ENCODE measurements around the gene FMO4.
"Not testable (repeated sequence)": the region's sequence is repeated elsewhere in the genome, so short reads cannot be mapped to it uniquely, and the experiment has no call there.

FMO4 gene

GRCh38 chr1:171334024-171334640 lies 20.1 kb downstream of the FMO4 start (continued):
- TF ChIP-seq ZNF302 (tag by site-specific recombination; IDR thresholded peaks at IDR 0.05; ENCODE audit: low read depth) (no peak), SP3 (tag by site-specific recombination; IDR thresholded peaks at IDR 0.05) (no peak), ZNF26 (tag by site-specific recombination; IDR thresholded peaks at IDR 0.05) (no peak), ZNF280D (tag by site-specific recombination; IDR thresholded peaks at IDR 0.05) (no peak), ZFP3 (tag by site-specific recombination; IDR thresholded peaks at IDR 0.05; ENCODE audit: low read depth) (no peak), GFI1B (tag by site-specific recombination; IDR thresholded peaks at IDR 0.05) (no peak), ZNF664 (tag by site-specific recombination; IDR thresholded peaks at IDR 0.05) (no peak), ZNF354C (tag by site-specific recombination; IDR thresholded peaks at IDR 0.05; ENCODE audit: borderline replicate concordance, low read depth) (no peak), ZBTB48 (tag by site-specific recombination; IDR thresholded peaks at IDR 0.05) (no peak)

GRCh38 chr1:171335964-171336363 lies 22.0 kb downstream of the FMO4 start:
- Histone ChIP-seq H3K36me3 (ENCODE audit: control insufficient read depth in 2 of 2, insufficient read depth in 1 of 2, low read length in 2 of 2) (no peaks in the 10 kb centered on the region), H3K4me1 (ENCODE audit: control insufficient read depth, insufficient read depth, low read length) (no peaks in the 10 kb centered on the region), H3K27ac (ENCODE audit: extremely low read depth, low read depth, low read length) (no peak overlapping the region), H3K9me3 (ENCODE audit: control insufficient read depth, insufficient read depth, low read depth, low read length) (no peaks in the 10 kb centered on the region), H3K4me3 (ENCODE audit: low read depth, low read length) (no peak overlapping the region)
- TF ChIP-seq ZNF658 (tag by site-specific recombination; IDR thresholded peaks at IDR 0.05): no peak
- TF ChIP-seq ZNF140 (tag by site-specific recombination; IDR thresholded peaks at IDR 0.05): no peak
- TF ChIP-seq ZNF324 (tag by site-specific recombination; IDR thresholded peaks at IDR 0.05): no peak
- no peak for TF ChIP-seq SCRT1 (tag by site-specific recombination; IDR thresholded peaks at IDR 0.05; ENCODE audit: borderline replicate concordance)
- ChIA-PET POLR2A (no interaction called here), CTCF (no interaction called here)

GRCh38 chr1:171339345-171339744 lies 25.4 kb downstream of the FMO4 start:
- H3K36me3 ChIP-seq (ENCODE audit: control insufficient read depth in 2 of 2, insufficient read depth in 1 of 2, low read length in 2 of 2); H3K4me3 ChIP-seq (ENCODE audit: low read depth, low read length); H3K4me1 ChIP-seq (ENCODE audit: control insufficient read depth, insufficient read depth, low read length); H3K27ac ChIP-seq (ENCODE audit: extremely low read depth, low read depth, low read length); H3K9me3 ChIP-seq (ENCODE audit: control insufficient read depth, insufficient read depth, low read depth, low read length); POLR2A ChIA-PET: not testable (repeated sequence)
- CTCF ChIA-PET: interaction anchor here (0.6 to 0.7 kb wide), 2 partner anchors 29 to 86 kb away, joined by 4 to 5 read pairs; no protein-coding TSS in a partner anchor

GRCh38 chr1:171343727-171344472 lies 29.9 kb downstream of the FMO4 start:
- Histone ChIP-seq H3K27ac (ENCODE audit: extremely low read depth, low read depth, low read length) (no peak overlapping the region), H3K9me3 (ENCODE audit: control insufficient read depth, insufficient read depth, low read depth, low read length) (no peaks in the 10 kb centered on the region; the same call in 1 of the 2 replicates), H3K4me3 (ENCODE audit: low read depth, low read length) (no peak overlapping the region), H3K36me3 (ENCODE audit: control insufficient read depth in 2 of 2, insufficient read depth in 1 of 2, low read length in 2 of 2) (no peaks in the 10 kb centered on the region), H3K4me1 (ENCODE audit: control insufficient read depth, insufficient read depth, low read length) (no peaks in the 10 kb centered on the region)
- no peak for TF ChIP-seq ZNF174 (tag by site-specific recombination; IDR thresholded peaks at IDR 0.05)
- no peak for TF ChIP-seq ZNF830 (tag by site-specific recombination; IDR thresholded peaks at IDR 0.05; ENCODE audit: low read depth)
- no peak for TF ChIP-seq ZNF169 (tag by site-specific recombination; IDR thresholded peaks at IDR 0.05)
- TF ChIP-seq ZNF621 (tag by site-specific recombination; IDR thresholded peaks at IDR 0.05): no peak
- TF ChIP-seq ZNF239 (tag by site-specific recombination; IDR thresholded peaks at IDR 0.05): no peak
- TF ChIP-seq ZBTB1 (tag by site-specific recombination; IDR thresholded peaks at IDR 0.05): no peak
- no peak for TF ChIP-seq ZBTB17 (tag by site-specific recombination; IDR thresholded peaks at IDR 0.05)
- TF ChIP-seq ZNF792 (tag by site-specific recombination; IDR thresholded peaks at IDR 0.05): no peak
- no peak for TF ChIP-seq ZNF530 (tag by site-specific recombination; IDR thresholded peaks at IDR 0.05; ENCODE audit: low read depth)
- TF ChIP-seq ZNF362 (tag by site-specific recombination; IDR thresholded peaks at IDR 0.05): no peak
- POLR2A ChIA-PET: no interaction called here
- CTCF ChIA-PET: interaction anchor here (0.6 to 0.7 kb wide), 2 partner anchors 235 to 700 kb away, joined by 3 to 7 read pairs; no protein-coding TSS in a partner anchor

All from HEK293 (cell line).